GM12864 (cell line): ENCODE measurements around the gene CEP78.

Source experiments
- DNase-seq: peaks from one replicate; pipeline ENCODE4 v3.0.0-alpha.2; 2011; ENCODE audit warnings: low read depth
- H3K4me3 ChIP-seq: 2 replicates; pipeline ENCODE4 v1.5.1; 2011; ENCODE audit warnings: mild to moderate bottlenecking, low read depth, low read length, control low read depth
- TF ChIP-seq, protein P1 (sequence below): IDR thresholded peaks from 2 replicates; pipeline ENCODE4 v1.5.1; 2011; ENCODE audit warnings: low read depth, mild to moderate bottlenecking, moderate library complexity, low read length, control low read depth, inconsistent platforms; ENCODE audit errors: missing control alignments

CEP78 gene

DNA sequence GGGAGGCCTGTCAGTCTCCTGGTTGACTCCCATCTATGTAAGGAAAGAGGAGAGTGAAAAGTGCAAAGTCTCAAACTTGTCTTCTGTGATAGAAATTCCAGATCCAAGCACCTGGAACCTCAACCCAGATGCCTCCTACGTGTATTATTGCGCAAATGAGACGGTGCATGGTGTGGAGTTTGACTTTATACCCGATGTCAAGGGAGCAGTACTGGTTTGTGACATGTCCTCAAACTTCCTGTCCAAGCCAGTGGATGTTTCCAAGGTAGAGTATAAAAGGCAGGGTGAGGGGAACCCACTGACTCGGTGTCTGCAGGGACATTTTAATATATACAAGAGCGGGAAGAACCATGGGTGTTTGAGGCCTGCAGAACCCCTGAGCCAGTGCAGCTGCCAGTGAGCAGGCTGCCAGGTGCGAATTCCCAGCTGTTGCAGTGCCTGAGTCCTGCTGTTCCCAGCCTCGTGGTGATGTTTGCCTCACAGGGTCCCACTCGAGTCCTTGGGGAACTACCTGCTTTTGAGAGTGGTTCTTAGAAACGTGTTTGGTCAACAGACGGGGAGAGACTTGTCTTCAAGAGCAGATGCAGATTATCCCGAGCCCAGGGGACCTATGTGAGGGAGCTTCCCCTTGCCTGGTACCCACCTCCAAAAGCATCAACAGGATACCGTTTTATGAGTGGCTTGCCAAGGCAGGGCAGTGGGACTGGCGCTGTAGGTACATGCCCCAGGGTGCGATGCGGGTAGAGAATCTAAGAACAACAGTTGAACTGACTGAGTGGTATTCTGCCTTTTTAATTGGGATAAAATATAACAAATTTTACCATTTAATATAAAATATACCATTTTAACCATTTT is 70.6 kb downstream of the CEP78 start:
- DNase-seq: no peak
- no peak overlapping the region for H3K4me3 ChIP-seq
- TF ChIP-seq, protein P1, sequence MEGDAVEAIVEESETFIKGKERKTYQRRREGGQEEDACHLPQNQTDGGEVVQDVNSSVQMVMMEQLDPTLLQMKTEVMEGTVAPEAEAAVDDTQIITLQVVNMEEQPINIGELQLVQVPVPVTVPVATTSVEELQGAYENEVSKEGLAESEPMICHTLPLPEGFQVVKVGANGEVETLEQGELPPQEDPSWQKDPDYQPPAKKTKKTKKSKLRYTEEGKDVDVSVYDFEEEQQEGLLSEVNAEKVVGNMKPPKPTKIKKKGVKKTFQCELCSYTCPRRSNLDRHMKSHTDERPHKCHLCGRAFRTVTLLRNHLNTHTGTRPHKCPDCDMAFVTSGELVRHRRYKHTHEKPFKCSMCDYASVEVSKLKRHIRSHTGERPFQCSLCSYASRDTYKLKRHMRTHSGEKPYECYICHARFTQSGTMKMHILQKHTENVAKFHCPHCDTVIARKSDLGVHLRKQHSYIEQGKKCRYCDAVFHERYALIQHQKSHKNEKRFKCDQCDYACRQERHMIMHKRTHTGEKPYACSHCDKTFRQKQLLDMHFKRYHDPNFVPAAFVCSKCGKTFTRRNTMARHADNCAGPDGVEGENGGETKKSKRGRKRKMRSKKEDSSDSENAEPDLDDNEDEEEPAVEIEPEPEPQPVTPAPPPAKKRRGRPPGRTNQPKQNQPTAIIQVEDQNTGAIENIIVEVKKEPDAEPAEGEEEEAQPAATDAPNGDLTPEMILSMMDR: no peak

DNA sequence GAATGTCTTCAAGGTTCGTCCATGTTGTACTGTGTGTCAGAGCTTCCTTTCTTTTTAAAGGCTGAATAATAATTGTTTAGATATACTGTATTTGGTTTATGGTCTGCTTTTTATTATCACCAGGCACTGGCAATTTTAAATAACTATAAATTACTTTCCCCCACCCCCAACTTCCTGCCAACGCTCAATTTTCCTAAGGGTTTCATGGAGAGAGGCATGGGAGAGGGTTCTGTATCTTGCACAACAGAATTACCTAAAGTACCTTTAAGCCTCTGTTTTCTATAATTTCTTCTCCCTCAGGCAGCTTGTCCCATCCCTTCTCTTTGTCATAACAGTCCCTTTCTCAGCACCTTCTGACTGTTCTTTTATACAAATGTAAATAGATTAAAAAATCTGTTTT is 71.5 kb downstream of the CEP78 start:
- TF ChIP-seq, protein P1: no peak
- DNase-seq: no peak
- no peak overlapping the region for H3K4me3 ChIP-seq

DNA sequence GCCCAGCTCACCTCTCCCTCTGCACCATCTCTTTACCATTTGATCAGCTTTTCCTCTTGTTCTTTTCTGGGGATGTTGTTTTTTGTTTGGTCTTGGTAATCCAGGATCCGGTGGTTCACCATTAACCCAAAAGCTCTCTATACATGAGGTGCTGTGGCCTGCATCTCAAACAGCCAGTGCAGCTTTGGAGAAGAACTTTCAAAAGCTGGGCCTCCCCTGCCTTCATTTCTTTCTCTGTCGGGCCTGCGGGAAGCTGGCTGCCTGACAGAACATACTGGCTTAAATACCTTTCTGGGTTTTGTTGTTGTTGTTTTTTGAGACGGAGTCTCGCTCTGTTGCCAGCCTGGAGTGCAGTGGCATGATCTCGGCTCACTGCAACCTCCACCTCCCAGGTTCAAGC is 73.2 kb downstream of the CEP78 start:
- DNase-seq: no peak
- no peak overlapping the region for H3K4me3 ChIP-seq
- TF ChIP-seq, protein P1: no peak

DNA sequence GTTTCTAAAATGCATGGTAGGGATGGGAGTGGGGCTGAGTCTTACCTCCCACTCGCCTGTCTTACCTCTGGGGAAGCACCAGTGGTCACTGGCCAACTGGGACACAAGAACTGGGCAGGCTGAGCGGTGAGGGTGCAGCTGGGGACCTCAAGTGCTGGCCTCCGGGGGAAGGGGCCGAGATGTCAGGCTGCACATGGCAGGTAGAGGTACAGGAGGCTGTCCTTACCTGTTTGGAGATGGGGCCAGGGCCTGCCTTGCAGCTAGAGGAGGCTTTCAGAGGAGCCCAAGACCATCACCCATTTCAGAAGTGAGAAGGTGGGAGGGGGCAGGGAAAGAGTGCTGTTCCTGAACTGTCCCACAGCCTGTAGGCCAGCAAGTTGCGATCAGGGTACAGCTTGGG is 75.2 kb downstream of the CEP78 start:
- no peak for DNase-seq
- TF ChIP-seq, protein P1: no peak
- H3K4me3 ChIP-seq: no peak overlapping the region

DNA sequence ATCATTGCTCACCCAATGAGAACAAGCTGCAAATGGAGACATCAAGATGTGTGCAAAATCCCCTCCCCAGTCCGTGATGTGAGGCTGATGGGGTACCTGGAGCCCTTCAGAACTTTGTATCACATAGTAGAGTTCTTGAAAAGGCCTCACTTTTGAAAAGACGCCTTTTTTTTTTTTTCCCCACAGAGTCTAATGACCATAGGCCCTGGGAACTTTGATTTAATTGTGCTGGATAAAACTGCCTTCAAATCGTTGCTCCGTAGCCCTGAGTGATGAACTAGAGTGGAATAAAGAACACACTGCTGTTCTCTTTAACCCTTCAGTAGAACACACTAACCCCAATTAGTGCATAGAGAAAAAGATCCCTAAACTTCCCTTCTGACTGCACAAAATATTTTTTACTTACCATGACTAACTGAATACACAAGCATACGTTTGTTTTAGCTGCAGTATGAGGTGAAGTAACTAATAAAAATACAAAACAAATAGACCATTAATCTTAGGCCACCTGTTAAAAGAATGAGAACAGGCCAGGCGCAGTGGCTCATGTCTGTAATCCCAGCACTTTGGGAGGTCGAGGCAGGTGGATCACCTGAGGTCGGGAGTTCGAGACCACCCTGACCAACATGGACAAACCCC is 76.1 kb downstream of the CEP78 start:
- TF ChIP-seq, protein P1: no peak
- no peak overlapping the region for H3K4me3 ChIP-seq
- no peak for DNase-seq

DNA sequence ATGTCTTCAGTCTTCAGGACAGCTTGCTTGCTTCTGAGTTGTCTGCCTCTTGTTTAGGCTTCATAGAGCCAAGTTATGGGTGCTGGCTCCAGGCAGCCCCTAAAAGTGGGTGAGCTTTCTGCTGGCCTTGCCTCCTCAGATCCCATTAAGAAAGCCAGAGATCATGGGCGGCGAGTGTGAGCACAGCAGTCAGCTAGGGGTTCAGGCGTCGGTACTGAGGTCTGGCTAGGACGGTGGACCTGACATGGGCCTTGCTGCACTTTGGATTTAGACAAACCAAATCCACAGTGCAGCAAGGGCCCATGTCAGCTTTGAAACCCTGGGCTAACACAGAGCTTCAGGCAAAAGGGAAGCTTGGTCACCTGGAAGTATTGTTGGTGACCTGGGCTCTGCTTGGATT is 78.7 kb downstream of the CEP78 start:
- H3K4me3 ChIP-seq: no peak overlapping the region
- TF ChIP-seq, protein P1: no peak
- no peak for DNase-seq
